PC-9 (cell line): ENCODE measurements around the gene GNB3.

Source experiments
- CTCF ChIP-seq: fragments of 200-600 bp; sonication (generic); conservative IDR thresholded peaks from 2 replicates; pipeline ENCODE4 v1.6.1; 2017; ENCODE audit warnings: mixed run types, antibody characterized with exemption, mild to moderate bottlenecking, moderate library complexity
- EZH2 ChIP-seq: fragments of 200-600 bp; sonication (generic); IDR thresholded peaks from 2 replicates; pipeline ENCODE4 v1.8.0; 2017; ENCODE audit warnings: antibody characterized with exemption, low read depth

DNA sequence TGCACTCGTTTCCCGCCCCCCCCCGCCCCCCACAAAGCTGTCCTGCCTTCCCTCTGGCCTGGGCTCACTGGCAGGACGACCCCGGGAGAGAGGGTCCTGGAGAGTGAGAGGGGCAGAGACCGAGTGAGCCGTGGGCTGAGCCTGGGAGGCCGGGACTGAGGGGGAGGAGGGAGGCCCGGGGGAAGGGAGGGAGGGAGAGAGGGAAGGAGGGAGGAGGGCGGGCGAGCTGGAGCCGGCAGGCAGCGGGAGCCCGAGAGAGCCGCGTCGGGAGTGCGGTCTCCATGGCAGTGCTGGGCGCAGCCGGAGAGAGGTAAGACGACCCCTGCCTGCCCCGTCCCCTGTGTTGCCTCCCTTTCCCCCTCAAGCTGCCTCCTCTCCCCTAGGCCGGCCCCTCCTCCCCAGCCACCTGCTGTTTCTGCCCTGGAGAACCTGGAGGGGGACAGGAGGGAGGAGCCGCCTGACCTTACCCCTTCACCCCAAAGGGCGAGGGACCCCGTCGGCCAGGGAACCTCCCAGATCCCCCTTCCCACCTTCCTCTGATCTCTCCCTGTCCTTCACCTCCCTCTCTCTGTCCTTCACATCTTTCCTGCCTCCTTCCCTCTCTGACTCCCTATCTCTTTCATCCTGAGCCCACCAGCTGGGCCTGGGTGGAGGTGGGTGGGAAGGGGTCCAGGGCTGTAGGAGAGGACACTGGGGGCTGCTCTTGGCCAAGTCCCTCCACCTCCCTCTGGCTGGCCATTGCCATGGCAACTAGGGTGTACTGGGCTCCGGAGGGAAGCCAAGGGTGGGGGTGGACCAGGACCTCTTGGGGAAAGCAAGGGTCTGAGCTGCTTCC is 18.9 kb upstream of the GNB3 start, which contains the start of gene GPR162:
- no peak for TF ChIP-seq CTCF
- no peak for TF ChIP-seq EZH2
